ENCODE measurements around the gene SLC25A21. TPM values are rescaled to one million over a fixed set of nuclear protein-coding genes. Genes with fewer than 3 reads are reported as not detected.

Gene SLC25A21
- total and polyA plus RNA-seq, 2 of the 13 experiments (the other 11 are each of a cell fraction or from before 2014, with no cell fraction given): 1.9 to 2.9 TPM

- TF ChIP-seq ZBTB46 (CRISPR knock-in tag; IDR thresholded peaks at IDR 0.05; ENCODE audit: borderline replicate concordance) (0 out of 2 replicates have a peak, but pooled peaks have one; percentile 41), STAG1 (CRISPR knock-in tag; IDR thresholded peaks at IDR 0.05) (peak; percentile 89), TRIM24 (CRISPR knock-in tag; IDR thresholded peaks at IDR 0.05) (no peak), NAIF1 (CRISPR knock-in tag; IDR thresholded peaks at IDR 0.05; ENCODE audit: borderline replicate concordance) (0 out of 2 replicates have a peak, but pooled peaks have one; percentile 43), HNRNPLL (IDR thresholded peaks at IDR 0.05; ENCODE audit: low read depth, low read length, poor library complexity, severe bottlenecking) (peak; percentile 98), ZFAT (CRISPR knock-in tag; conservative IDR thresholded peaks at IDR 0.05) (0 out of 2 replicates have a peak, but pooled peaks have one; percentile 13), ZNF672 (CRISPR knock-in tag; IDR thresholded peaks at IDR 0.05) (no peak), RERE (CRISPR knock-in tag; IDR thresholded peaks at IDR 0.05; ENCODE audit: low read depth) (no peak), ATF7 (IDR thresholded peaks at IDR 0.05) (no peak), ATF7 (CRISPR knock-in tag; IDR thresholded peaks at IDR 0.05) (peak; percentile 59; the same call in 1 of the 2 replicates), ZGPAT (CRISPR knock-in tag; IDR thresholded peaks at IDR 0.05) (peak; percentile 64; the same call in 1 of the 2 replicates), TFDP1 (CRISPR knock-in tag; IDR thresholded peaks at IDR 0.05; ENCODE audit: borderline replicate concordance) (peak; percentile 69; the same call in 1 of the 2 replicates), ZNF687 (CRISPR knock-in tag; IDR thresholded peaks at IDR 0.05) (peak; percentile 79)
Observed at GRCh38 chr14:36647824-36648753, 524.3 kb downstream of the SLC25A21 start (continued).
